DMS 273 treated with DMSO at 0.1 percent for 48 hours (cell line): ENCODE results near the gene USP34.
"Not testable (repeated sequence)": the region's sequence is repeated elsewhere in the genome, so short reads cannot be mapped to it uniquely, and the experiment has no call there.

Experiments
- DNase-seq: peaks from one replicate; lab custom pipeline; 2025; lab: John Stamatoyannopoulos, UW

USP34 gene

DNA sequence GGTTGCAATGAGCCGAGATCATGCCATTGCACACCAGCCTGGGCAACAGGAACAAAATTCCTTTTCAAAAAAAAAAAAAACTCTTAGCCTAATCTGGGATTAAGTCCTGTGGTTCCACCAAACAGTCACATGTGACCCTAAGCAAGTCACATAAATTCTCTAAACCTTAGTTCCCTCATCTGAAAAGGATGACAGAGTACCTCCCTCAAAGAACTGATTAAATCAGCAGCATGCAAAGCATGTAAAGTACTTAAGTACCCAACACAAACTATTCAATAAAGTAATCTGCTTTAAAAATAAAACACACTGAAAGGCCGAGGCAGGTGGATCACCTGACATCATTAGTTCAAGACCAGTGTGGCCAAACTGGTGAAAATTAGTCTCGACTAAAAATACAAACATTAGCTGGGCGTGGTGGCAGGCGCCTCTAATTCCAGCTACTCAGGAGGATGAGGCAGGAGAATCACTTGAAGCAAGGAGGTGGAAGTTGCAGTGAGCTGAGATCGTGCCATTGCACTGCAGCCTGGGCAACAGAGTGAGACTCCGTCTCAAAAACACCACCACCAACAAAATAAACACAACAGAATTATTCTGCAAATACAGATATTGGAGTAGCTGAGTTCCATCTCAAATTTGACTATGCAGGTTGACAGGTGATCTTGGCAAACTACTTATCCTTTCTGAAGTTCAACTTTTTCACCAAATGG, 7.0 kb downstream of the USP34 start:
- DNase-seq = no peak

GRCh38 chr2:61461404-61461803, 9.5 kb downstream of the USP34 start:
- DNase-seq = no peak

GRCh38 chr2:61460163-61460562, 10.7 kb downstream of the USP34 start:
- DNase-seq = no peak

- DNase-seq = no peak
Measured at GRCh38 chr2:61456746-61457420, 14.0 kb downstream of the USP34 start.

DNA sequence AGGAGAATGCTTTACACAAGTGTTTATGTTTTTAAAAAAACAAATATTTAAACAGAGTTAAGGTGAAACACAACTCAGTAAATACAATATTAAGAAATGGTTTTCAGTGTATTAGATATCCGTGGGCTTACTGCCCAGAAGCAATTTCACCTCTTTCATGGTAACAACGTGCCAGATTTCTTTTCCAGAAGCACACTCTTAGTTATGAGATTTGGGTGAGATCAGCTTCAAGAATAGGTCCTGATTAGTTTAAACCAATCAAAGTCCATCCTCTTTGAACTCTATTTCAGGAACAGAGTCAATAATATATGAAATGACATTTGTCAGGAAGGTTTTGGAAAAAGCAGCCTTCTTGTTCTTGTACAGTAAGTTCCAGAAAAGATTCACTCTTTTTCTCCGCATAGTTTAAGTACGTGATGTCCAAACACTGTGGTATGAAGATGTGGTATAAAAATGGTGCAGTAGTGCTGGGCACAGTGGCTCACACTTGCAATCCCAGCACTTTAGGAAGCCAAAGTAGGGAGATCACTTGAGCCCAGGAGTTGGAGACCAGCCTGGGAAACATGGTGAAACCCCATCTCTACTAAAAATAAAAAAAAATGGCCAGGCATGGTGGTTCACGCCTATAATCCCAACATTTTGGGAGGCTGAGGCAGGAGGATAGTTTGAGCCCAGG, 14.7 kb downstream of the USP34 start:
- no peak for DNase-seq

DNA sequence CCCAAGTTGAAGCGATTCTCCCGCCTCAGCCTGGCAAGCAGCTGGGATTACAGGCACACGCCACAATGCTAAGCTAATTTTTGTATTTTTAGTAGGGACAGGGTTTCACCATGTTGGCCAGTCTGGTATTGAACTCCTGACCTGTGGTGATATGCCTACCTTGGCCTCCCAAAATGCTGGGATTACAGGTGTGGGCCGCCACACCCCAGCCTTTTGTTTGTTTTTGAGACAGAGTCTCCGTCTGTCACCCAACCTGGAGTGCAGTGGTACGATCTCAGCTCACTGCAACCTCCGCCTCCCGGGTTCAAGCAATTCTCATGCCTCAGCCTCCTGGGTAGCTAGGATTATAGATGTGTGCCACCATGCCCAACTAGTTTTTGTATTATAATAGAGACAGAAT, 15.9 kb downstream of the USP34 start:
- DNase-seq = not testable (repeated sequence)

GRCh38 chr2:61454383-61454782, 16.5 kb downstream of the USP34 start:
- DNase-seq = no peak

DNA sequence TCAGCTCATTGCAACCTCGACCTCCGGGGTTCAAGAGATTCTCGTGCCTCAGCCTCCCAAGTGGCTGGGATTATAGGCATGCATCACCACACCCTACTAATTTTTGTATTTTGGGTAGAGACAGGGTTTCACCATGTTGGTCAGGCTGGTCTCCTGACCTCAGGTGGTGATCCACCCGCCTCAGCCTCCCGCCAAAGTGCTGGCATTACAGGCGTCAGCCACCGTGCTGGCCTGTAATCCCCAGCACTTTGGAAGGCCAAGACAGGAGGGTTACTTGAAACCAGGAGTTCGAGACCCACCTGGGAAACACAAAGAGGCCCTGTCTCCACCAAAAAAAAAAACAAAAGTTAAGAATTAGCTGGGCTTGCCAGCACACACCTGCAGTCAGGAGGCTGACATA, 18.5 kb downstream of the USP34 start:
- no peak for DNase-seq

DNA sequence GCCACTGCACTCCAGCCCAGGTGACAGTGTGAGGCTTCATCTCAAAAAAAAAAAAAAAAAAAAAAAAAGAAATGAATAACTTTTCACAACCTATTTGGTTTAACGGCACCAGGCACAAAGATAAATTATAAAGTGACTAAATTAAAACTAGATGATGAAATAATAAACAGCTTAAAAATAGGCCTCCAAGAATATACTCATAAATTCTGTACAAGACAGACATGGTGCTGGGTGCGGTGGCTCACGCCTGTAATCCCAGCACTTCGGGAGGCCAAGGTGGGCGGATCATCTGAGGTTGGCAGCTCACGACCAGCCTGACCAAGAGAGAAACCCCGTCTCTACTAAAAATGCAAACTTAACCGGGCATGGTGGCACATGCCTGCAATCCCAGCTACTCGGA, 19.7 kb downstream of the USP34 start:
- no peak for DNase-seq

GRCh38 chr2:61450144-61450543, 20.7 kb downstream of the USP34 start:
- DNase-seq = no peak

DNA sequence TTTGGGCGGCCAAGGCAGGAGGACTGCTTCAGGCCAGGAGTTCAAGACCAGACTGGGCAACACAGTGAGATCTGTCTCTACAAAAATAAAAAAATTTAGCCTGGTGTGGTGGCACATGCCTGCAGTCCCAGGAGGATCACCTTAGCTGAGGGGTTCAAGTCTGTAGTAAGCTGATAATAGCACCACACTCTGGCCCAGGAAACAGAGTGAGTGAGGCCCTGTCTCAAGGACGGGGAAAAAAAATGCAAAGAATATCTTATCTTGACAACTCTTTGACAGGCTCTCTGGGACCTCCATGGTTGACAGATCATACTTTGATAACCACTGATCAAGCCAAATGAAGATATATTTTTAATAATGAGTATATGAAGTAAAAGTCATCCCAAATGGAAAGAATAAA, 22.7 kb downstream of the USP34 start:
- DNase-seq = no peak

GRCh38 chr2:61446971-61447370, 23.9 kb downstream of the USP34 start:
- not testable (repeated sequence) for DNase-seq

- no peak for DNase-seq
Measured at GRCh38 chr2:61443342-61444041, 27.4 kb downstream of the USP34 start.

DNA sequence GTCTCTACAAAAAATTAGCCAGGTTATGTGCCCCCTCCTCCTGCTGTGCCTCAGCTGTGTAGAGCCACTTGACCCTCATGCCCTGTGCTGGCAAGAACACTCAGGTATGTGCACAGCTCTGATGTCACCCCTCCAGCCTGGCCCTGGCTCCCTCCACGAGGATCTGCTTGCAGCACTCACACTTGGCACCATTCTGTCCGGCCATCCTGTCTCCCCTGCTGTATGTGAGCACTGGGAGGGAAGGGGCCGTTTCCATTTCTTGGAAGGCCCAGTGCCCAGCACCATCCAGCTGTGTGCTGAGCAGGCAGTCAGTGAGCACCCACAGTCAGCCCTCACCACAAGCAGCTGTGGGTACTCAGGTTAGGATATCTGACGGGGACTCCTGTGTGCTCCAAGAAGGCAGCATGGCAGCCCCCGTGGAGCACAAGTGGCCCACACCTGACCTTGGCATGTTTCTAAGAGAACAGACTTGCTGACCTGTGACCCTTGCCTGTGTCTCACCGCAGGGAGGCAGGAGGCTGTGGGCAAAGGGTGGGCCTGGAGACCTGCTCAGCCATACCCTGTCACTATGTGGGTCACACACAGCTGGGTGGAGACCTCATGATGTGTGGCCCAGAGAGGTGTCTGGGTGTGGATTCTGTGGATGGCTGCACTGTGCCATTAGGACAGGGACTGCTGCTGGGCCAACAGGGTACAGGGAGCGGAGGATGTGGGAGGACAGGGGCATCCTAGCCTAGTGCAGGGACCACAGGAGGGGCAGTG, 31.5 kb downstream of the USP34 start:
- no peak for DNase-seq

DNA sequence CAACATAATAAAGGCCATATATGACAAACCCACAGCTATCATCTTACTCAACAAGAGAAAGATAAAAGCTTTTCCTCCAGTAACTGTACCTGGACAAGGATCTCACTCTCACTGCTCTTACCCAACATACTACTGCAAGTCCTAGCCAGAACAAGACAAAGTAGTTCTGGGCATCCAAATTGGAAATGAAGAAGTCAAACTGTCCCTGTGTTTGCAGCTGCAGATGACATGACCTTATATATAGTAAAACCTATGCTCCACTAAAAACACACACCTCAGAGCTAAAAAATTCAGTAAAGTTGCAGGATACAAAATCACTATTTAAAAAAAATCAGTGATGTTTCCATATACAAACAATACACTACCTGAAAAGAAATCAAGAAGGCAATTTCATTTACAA, 32.2 kb downstream of the USP34 start:
- DNase-seq = no peak

DNA sequence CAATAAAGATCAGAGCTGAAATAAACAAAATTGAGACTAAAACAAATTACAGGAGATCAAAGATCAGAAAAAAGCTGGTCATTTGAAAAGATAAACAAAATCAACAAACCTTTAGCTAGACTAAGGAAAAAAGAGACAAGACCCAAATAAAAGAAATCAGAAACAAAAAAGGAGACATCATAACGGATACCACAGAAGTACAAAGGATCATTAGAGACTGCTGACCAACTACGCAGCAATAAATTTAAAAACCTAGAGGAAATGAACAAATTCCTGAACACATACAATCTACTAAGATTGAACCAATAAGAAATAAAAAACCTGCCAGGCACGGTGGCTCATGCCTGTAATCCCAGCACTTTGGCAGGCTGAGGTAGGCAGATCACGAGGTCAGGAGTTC, 33.7 kb downstream of the USP34 start:
- no peak for DNase-seq

DNA sequence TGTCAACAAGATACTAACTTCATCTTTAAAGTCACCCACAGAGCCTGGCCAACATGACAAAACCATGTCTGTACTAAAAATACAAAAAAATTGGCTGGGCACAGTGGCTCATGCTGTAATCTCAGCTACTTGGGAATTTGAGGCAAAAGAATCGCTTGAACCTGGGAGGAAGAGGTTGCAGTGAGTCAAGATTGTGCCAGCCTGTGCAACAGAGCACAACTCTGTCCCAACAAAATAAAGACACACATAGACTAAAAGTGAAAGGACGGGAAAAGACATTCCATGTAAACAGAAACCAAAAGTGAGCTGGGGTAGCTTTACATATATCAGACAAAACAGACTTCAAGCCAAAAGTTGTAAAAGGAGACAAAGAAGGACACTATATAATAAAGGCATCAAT, 34.8 kb downstream of the USP34 start:
- DNase-seq = no peak

GRCh38 chr2:61435291-61435690, 35.6 kb downstream of the USP34 start:
- no peak for DNase-seq

DNA sequence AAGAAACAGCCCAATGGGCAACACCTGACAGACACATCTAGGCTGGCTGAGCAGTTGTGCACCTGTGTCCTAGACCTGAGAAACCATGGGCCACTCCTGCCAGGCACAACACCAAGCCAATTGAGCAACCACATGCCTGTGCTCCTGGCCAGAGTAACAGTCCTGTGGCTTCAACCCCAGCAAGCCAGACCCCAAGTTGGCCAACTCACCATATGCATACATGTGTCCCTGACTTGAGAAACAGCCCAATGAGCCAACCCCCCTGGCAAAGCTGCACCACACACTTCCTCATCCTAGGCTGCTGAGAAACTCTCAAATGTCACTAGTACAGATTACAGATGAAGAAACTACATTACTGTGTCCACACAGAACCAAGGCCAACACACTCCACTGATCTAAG, 36.6 kb downstream of the USP34 start:
- DNase-seq = no peak

GRCh38 chr2:61433606-61434005, 37.3 kb downstream of the USP34 start:
- no peak for DNase-seq

- DNase-seq = no peak
Measured at GRCh38 chr2:61432990-61433389, 37.9 kb downstream of the USP34 start.

DNA sequence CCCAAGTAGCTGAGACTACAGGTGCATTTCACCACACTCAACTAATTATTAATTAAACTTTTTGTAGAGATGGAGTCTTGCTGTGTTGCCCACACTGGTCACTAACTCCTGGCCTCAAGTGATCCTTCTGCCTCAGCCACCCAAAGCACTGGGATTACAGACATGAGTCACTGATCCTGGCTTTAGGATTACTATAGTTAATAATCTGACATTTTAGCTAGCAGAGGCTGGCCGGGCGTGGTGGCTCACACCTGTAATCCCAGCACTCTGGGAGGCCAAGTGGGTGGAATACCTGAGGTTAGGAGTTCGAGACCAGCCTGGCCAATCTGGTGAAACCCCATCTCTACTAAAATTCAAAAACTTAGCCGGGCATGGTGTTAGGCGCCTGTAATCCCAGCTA, 39.5 kb downstream of the USP34 start:
- no peak for DNase-seq
